HCT116 (cell line): ENCODE data around the gene VIT. TPM values are rescaled to one million over a fixed set of nuclear protein-coding genes. Genes with fewer than 3 reads are reported as not detected.

Experiments used
- ATAC-seq: fragments of 200-7000 bp; cut with Tn5 transposase; 2 replicates; pipeline ENCODE4 v1.9.1; 2020; ENCODE audit warnings: mild to moderate bottlenecking, moderate library complexity
- BruUV-seq: library from RNA; stranded (reverse); fragments of 400-500 nt; replicated peaks from 2 replicates; lab custom pipeline; 2021; lab: Mats Ljungman, UMichigan
- CTCF ChIA-PET: fragments of 300-600 bp; sonication (Branson Sonifier 250); formaldehyde crosslinking; loops from one replicate; lab custom pipeline; 2021; ENCODE audit warnings: antibody characterized with exemption; lab: Charles Lee
- POLR2A ChIA-PET: fragments of 300-600, 350-600 bp; sonication (Branson Sonifier 250); formaldehyde crosslinking; loops from one replicate; lab custom pipeline; 2021; ENCODE audit warnings: antibody characterized with exemption; lab: Charles Lee
- RAD21 ChIA-PET, 2 experiments: fragments of 300-600 bp; sonication (Branson Sonifier 250); formaldehyde crosslinking; loops; one replicate each; lab custom pipeline; 2023; ENCODE audit warnings: low total read pairs in 2 of 2; ENCODE audit not compliant: uncharacterized antibody in 2 of 2, unreplicated experiment in 2 of 2, low non-redundant PET in 1 of 2; lab: Charles Lee
- DNase-seq: peaks from one replicate; pipeline ENCODE4 v3.0.0-alpha.2; 2010; ENCODE audit warnings: low read depth, low spot score
- H2AFZ ChIP-seq: fragments of 200-600 bp; shearing (Covaris generic), sonication (generic); 2 replicates; pipeline ENCODE4 v1.6.1; 2017; ENCODE audit warnings: low read depth, mixed run types, mixed read lengths, antibody characterized with exemption, low read length; ENCODE audit not compliant: poor library complexity, severe bottlenecking
- H3K27ac ChIP-seq: 2 replicates; pipeline ENCODE4 v1.5.1; 2012; ENCODE audit warnings: low read depth, low read length
- H3K27me3 ChIP-seq: fragments of 200-600 bp; sonication (generic); 2 replicates; pipeline ENCODE4 v1.6.1; 2016; ENCODE audit warnings: mixed run types, low read length, mixed read lengths; ENCODE audit not compliant: insufficient read depth
- H3K36me3 ChIP-seq, 2 experiments: fragments of 200-500 bp in 1 of 2; fragments of 200-600 bp in 1 of 2; sonication (Bioruptor generic) in 1 of 2; sonication (generic) in 1 of 2; 2 replicates each; pipeline versions ENCODE4 v1.5.1 to v1.6.1; 2014 to 2016; ENCODE audit warnings: low read length in 2 of 2, inconsistent platforms in 1 of 2, mixed read lengths in 1 of 2, mixed run types in 1 of 2; ENCODE audit not compliant: insufficient read depth in 2 of 2, control insufficient read depth in 1 of 2
- H3K4me1 ChIP-seq, 2 experiments: fragments of 200-600 bp in 1 of 2; sonication (generic) in 1 of 2; 2 replicates each; pipeline versions ENCODE4 v1.5.1 to v1.6.1; 2012 to 2017; ENCODE audit warnings: low read length in 2 of 2, inconsistent platforms in 1 of 2, mild to moderate bottlenecking in 1 of 2, mixed read lengths in 1 of 2, mixed run types in 1 of 2, moderate library complexity in 1 of 2; ENCODE audit not compliant: insufficient read depth in 2 of 2, control insufficient read depth in 1 of 2
- H3K4me2 ChIP-seq: fragments of 200-600 bp; sonication (generic); 2 replicates; pipeline ENCODE4 v1.6.1; 2017; ENCODE audit warnings: mixed run types, low read length, mixed read lengths
- H3K4me3 ChIP-seq, 2 experiments: fragments of 200-600 bp in 1 of 2; sonication (generic) in 1 of 2; replicated peaks in 1 of 2; 2 replicates each; pipeline ENCODE4 v1.5.1; 2011 to 2016; ENCODE audit warnings: low read length in 2 of 2, control low read depth in 1 of 2, low read depth in 1 of 2, mild to moderate bottlenecking in 1 of 2, mixed read lengths in 1 of 2, mixed run types in 1 of 2
- H3K79me2 ChIP-seq: fragments of 200-600 bp; sonication (generic); 2 replicates; pipeline ENCODE4 v1.6.1; 2017; ENCODE audit warnings: mild to moderate bottlenecking, mixed run types, low read length, moderate library complexity, mixed read lengths; ENCODE audit not compliant: insufficient read depth
- H3K9ac ChIP-seq: fragments of 200-600 bp; sonication (generic); 2 replicates; pipeline ENCODE4 v1.6.1; 2016; ENCODE audit warnings: low read length, mixed read lengths
- H3K9me2 ChIP-seq: fragments of 200-600 bp; sonication (generic), shearing (Covaris generic); 2 replicates; pipeline ENCODE4 v1.6.1; 2017; ENCODE audit warnings: mixed run types, mild to moderate bottlenecking, moderate library complexity; ENCODE audit not compliant: insufficient read depth
- H3K9me3 ChIP-seq, 2 experiments: fragments of 200-500 bp in 1 of 2; fragments of 200-600 bp in 1 of 2; sonication (Bioruptor generic) in 1 of 2; sonication (generic) in 1 of 2; 2 replicates each; pipeline ENCODE4 v1.6.1; 2014 to 2017; ENCODE audit warnings: low read length in 2 of 2, mixed read lengths in 2 of 2, inconsistent platforms in 1 of 2, low read depth in 1 of 2, mild to moderate bottlenecking in 1 of 2, mixed run types in 1 of 2, moderate library complexity in 1 of 2; ENCODE audit not compliant: control insufficient read depth in 1 of 2, insufficient read depth in 1 of 2
- H4K20me1 ChIP-seq: fragments of 200-600 bp; sonication (generic), shearing (Covaris generic); 2 replicates; pipeline ENCODE4 v1.6.1; 2017; ENCODE audit warnings: mixed run types, mild to moderate bottlenecking, moderate library complexity; ENCODE audit not compliant: insufficient read depth
- CEBPB ChIP-seq: IDR thresholded peaks from 2 replicates; pipeline ENCODE4 v1.6.1; 2012; ENCODE audit warnings: low read depth
- CTCF ChIP-seq, 3 experiments: fragments of 200-600 bp in 1 of 3; sonication (generic) in 1 of 3; IDR thresholded peaks in 2 of 3; conservative IDR thresholded peaks in 1 of 3; 2 replicates each; pipeline ENCODE4 v1.5.1; 2012 to 2017; ENCODE audit warnings: low read depth in 2 of 3, low read length in 2 of 3, antibody characterized with exemption in 1 of 3, borderline replicate concordance in 1 of 3, control low read depth in 1 of 3, mild to moderate bottlenecking in 1 of 3, mixed read lengths in 1 of 3, mixed run types in 1 of 3, moderate library complexity in 1 of 3; ENCODE audit not compliant: insufficient read depth in 1 of 3
- EGR1 ChIP-seq: IDR thresholded peaks from 2 replicates; pipeline ENCODE4 v1.6.1; 2012; ENCODE audit warnings: low read depth
- ELF1 ChIP-seq: IDR thresholded peaks from 2 replicates; pipeline ENCODE4 v1.6.1; 2012; ENCODE audit warnings: low read depth, borderline replicate concordance
- EZH2 ChIP-seq: fragments of 200-600 bp; sonication (generic); IDR thresholded peaks from 2 replicates; pipeline ENCODE4 v1.6.1; 2017; ENCODE audit warnings: antibody characterized with exemption, mixed run types
- POLR2A ChIP-seq: IDR thresholded peaks from 2 replicates; pipeline ENCODE4 v1.7.0; 2011; ENCODE audit warnings: borderline replicate concordance; ENCODE audit not compliant: insufficient read depth, insufficient read length; ENCODE audit errors: extremely low read depth
- POLR2AphosphoS5 ChIP-seq: IDR thresholded peaks from 2 replicates; pipeline ENCODE4 v1.6.1; 2011; ENCODE audit warnings: mild to moderate bottlenecking, low read depth, low read length, moderate library complexity
- RAD21 ChIP-seq: IDR thresholded peaks from 2 replicates; pipeline ENCODE4 v1.6.1; 2012; ENCODE audit warnings: low read depth, mild to moderate bottlenecking
- REST ChIP-seq: IDR thresholded peaks from 2 replicates; pipeline ENCODE4 v1.6.1; 2012; ENCODE audit warnings: low read depth
- SP1 ChIP-seq: IDR thresholded peaks from 2 replicates; pipeline ENCODE4 v1.6.1; 2012; ENCODE audit warnings: low read depth
- YY1 ChIP-seq: IDR thresholded peaks from 2 replicates; pipeline ENCODE4 v1.6.1; 2011; ENCODE audit warnings: low read length, low read depth, moderate library complexity, mild to moderate bottlenecking; ENCODE audit not compliant: insufficient replicate concordance; ENCODE audit errors: extremely low read depth
- ZFX ChIP-seq: fragments of 450-650 bp; IDR thresholded peaks from 2 replicates; pipeline ENCODE4 v1.6.1; 2017
- ZNF274 ChIP-seq: fragments of 200-500 bp; sonication (Bioruptor generic); IDR thresholded peaks from 2 replicates; pipeline ENCODE4 v1.6.1; 2014; ENCODE audit warnings: mild to moderate bottlenecking, low read depth, low read length, inconsistent platforms
- intact Hi-C: fragments of 100-400 bp; cut with micrococcal nuclease; formaldehyde crosslinking; loops from 2 replicates; pipeline ENCODE4 v1.10.0; 2022
- total RNA-seq: library from RNA; stranded (reverse); gene quantifications from one replicate; pipeline ENCODE4 v1.2.1, GENCODE V29; 2021; ENCODE audit not compliant: unreplicated experiment
- TF ChIP-seq, protein P1 (sequence below): IDR thresholded peaks from 2 replicates; pipeline ENCODE4 v1.6.1; 2012

Gene VIT
- total RNA-seq, 1 experiment from 2014 or later, result not detected

GRCh38 chr2:36653967-36654694 lies 42.4 kb upstream of the VIT start:
- H3K4me2 ChIP-seq, result no peak overlapping the region
- no peak overlapping the region for H3K27ac ChIP-seq
- RAD21 ChIA-PET, result no interaction called here
- POLR2A ChIA-PET, result no interaction called here
- no peaks in the 10 kb centered on the region for H3K36me3 ChIP-seq
- H4K20me1 ChIP-seq, result no peaks in the 10 kb centered on the region
- peaks cover 14 to 39% of the 10 kb centered on the region in 2 experiments for H3K4me1 ChIP-seq
- H3K9me2 ChIP-seq, result 0 out of 2 replicates have a peak, but pooled peaks cover 4% of the 10 kb centered on the region
- DNase-seq (no peak), ATAC-seq (no peak)
- intact Hi-C loops, result no loop called here
- CTCF ChIA-PET, result no interaction called here
- H3K27me3 ChIP-seq, result no peaks in the 10 kb centered on the region
- H3K79me2 ChIP-seq, result no peaks in the 10 kb centered on the region
- H3K9ac ChIP-seq, result no peak overlapping the region
- peak overlapping the region; percentile 37 for H2AFZ ChIP-seq
- no peak for TF ChIP-seq POLR2AphosphoS5
- H3K4me3 ChIP-seq, result no peak overlapping the region
- no TSS peak for BruUV-seq
- H3K9me3 ChIP-seq, result no peaks in the 10 kb centered on the region

- CTCF ChIA-PET, result interaction anchor here (1.2 kb wide), 1 partner anchor 9 kb away, joined by 4 read pairs; no protein-coding TSS in a partner anchor
Measured at GRCh38 chr2:36655453-36655852, 41.1 kb upstream of the VIT start.

More at GRCh38 chr2:36655453-36655852, 41.1 kb upstream of the VIT start:
- peaks cover 2 to 34% of the 10 kb centered on the region in 2 experiments; a peak in 3 of 4 replicates for H3K4me1 ChIP-seq
- DNase-seq, result no peak
- RAD21 ChIA-PET, result no interaction called here
- POLR2A ChIA-PET, result no interaction called here
- H3K4me3 ChIP-seq, result no peak overlapping the region
- H3K27me3 ChIP-seq, result no peaks in the 10 kb centered on the region
- H3K4me2 ChIP-seq, result no peak overlapping the region
- no peak overlapping the region for H3K27ac ChIP-seq
- H2AFZ ChIP-seq, result no peak overlapping the region
- BruUV-seq, result no TSS peak
- no peaks in the 10 kb centered on the region for H3K79me2 ChIP-seq
- H3K9ac ChIP-seq, result no peak overlapping the region
- H4K20me1 ChIP-seq, result no peaks in the 10 kb centered on the region
- TF ChIP-seq ELF1 (no peak), ZNF274 (no peak), YY1 (no peak), ZFX (no peak), REST (no peak), EGR1 (no peak), POLR2A (no peak), SP1 (no peak), RAD21 (no peak), EZH2 (no peak), CTCF (IDR thresholded peaks at IDR 0.05 in 2 of 3, conservative IDR thresholded peaks at IDR 0.05 in 1 of 3; ENCODE audit: borderline replicate concordance in 1 of 3, insufficient read depth in 1 of 3, low read depth in 2 of 3, low read length in 2 of 3) (no peak), CEBPB (no peak)
- TF ChIP-seq, protein P1, sequence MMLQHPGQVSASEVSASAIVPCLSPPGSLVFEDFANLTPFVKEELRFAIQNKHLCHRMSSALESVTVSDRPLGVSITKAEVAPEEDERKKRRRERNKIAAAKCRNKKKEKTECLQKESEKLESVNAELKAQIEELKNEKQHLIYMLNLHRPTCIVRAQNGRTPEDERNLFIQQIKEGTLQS, result no peak
- TF ChIP-seq, all 23 proteins: peak for 0
- Histone ChIP-seq H3K9me3 (no peaks in the 10 kb centered on the region), H3K36me3 (no peaks in the 10 kb centered on the region), H3K9me2 (0 out of 2 replicates have a peak, but pooled peaks cover 4% of the 10 kb centered on the region)
- ATAC-seq, result no peak
- intact Hi-C loops, result no loop called here
